Colonic mucosa (tissue), 4 donors: ENCODE results near the gene RALGPS1. TPM values are rescaled to one million over a fixed set of nuclear protein-coding genes. Genes with fewer than 3 reads are reported as not detected.

ENCODE experiments used
- DNase-seq: peaks from one replicate; pipeline ENCODE4 v3.0.0-alpha.2; 2020
- H3K27ac ChIP-seq: fragments of 200-600 bp; one replicate; pipeline ENCODE4 v1.8.0; 2021
- H3K27me3 ChIP-seq: fragments of 200-600 bp; one replicate; pipeline ENCODE4 v1.8.0; 2021
- H3K36me3 ChIP-seq: fragments of 200-600 bp; one replicate; pipeline ENCODE4 v1.8.0; 2021
- H3K4me1 ChIP-seq: fragments of 200-600 bp; one replicate; pipeline ENCODE4 v1.8.0; 2021; ENCODE audit warnings: mild to moderate bottlenecking
- H3K4me3 ChIP-seq: fragments of 200-600 bp; one replicate; pipeline ENCODE4 v1.8.0; 2021
- H3K9ac ChIP-seq, 2 donors: one replicate each; pipeline ENCODE4 v1.7.0; 2013; ENCODE audit warnings: control low read depth in 2 of 2, low read depth in 2 of 2, low read length in 2 of 2
- H3K9me3 ChIP-seq: fragments of 200-600 bp; one replicate; pipeline ENCODE4 v1.8.0; 2021
- intact Hi-C: fragments of 100-400 bp; cut with DNase I; formaldehyde crosslinking; loops from one replicate; pipeline ENCODE4 v1.14.1; 2022
- total RNA-seq, 2 donors: library from RNA; stranded (reverse); fragmentation: NEBNext Ultra II Directional in 1 of 2; extraction: Animal tissue kit (Norgen Biotek cat#: 25700) in 1 of 2; gene quantifications; one replicate each; pipeline ENCODE4 v1.2.1, GENCODE V29; 2021
- TF ChIP-seq, protein P1 (sequence below): fragments of 200-600 bp; IDR thresholded peaks from one replicate; pipeline ENCODE4 v1.8.0; 2022; ENCODE audit warnings: antibody characterized with exemption, mild to moderate bottlenecking
- donor health status: healthy.
- donor health status: DM: no; HTN: no; CAD: no.
- donor health status: DM: no; HTN: no; CAD: no.

RALGPS1 gene
- total RNA-seq, 2 donors from 2014 or later: 22.6 to 27.2 TPM

DNA sequence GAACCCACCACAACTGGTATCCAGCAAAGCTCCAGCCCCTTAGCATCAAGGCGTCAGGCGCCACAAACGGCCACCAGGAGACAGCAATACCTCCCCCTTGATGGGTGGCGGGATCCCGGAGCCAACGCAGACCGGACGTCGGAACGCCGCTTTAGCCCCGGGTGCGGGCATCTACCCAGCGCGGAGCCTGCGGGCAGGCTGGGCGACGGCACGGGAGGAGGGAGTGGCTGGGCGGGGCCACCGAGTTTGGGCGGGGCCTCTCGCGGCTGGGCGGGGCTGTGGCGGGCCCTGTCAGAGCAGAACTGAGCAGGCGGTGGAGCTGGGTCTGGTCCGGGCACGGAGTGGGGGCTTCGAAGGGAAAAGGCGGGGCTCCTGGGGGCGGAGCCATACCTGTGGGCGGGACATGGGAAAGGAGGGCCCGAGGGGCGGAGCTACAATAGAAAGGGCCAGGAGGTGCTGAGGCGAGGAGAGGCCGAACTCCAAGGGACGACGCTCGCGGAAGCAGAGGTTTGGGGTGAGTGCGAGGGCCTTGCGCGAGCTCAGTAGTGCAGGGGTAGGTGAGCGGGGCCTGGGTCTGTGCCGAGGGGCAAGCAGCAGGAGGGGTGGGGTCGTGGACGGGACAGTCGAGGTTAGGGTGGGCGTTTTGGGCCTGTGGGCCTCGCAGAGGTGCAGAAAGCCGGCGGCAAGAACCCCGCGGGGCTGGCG, 309.7 kb downstream of the RALGPS1 start:
- Histone ChIP-seq H3K9ac (peak overlapping the region in 1 of 2 donors; percentile 46), H3K27me3 (no peaks in the 10 kb centered on the region), H3K27ac (peak overlapping the region; percentile 51), H3K36me3 (no peaks in the 10 kb centered on the region), H3K9me3 (no peaks in the 10 kb centered on the region), H3K4me1 (peaks cover 3% of the 10 kb centered on the region), H3K4me3 (peak overlapping the region; percentile 45)
- DNase-seq: peak; percentile 93
- TF ChIP-seq, protein P1, sequence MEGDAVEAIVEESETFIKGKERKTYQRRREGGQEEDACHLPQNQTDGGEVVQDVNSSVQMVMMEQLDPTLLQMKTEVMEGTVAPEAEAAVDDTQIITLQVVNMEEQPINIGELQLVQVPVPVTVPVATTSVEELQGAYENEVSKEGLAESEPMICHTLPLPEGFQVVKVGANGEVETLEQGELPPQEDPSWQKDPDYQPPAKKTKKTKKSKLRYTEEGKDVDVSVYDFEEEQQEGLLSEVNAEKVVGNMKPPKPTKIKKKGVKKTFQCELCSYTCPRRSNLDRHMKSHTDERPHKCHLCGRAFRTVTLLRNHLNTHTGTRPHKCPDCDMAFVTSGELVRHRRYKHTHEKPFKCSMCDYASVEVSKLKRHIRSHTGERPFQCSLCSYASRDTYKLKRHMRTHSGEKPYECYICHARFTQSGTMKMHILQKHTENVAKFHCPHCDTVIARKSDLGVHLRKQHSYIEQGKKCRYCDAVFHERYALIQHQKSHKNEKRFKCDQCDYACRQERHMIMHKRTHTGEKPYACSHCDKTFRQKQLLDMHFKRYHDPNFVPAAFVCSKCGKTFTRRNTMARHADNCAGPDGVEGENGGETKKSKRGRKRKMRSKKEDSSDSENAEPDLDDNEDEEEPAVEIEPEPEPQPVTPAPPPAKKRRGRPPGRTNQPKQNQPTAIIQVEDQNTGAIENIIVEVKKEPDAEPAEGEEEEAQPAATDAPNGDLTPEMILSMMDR: no peak
- intact Hi-C loops: no loop called here

DNA sequence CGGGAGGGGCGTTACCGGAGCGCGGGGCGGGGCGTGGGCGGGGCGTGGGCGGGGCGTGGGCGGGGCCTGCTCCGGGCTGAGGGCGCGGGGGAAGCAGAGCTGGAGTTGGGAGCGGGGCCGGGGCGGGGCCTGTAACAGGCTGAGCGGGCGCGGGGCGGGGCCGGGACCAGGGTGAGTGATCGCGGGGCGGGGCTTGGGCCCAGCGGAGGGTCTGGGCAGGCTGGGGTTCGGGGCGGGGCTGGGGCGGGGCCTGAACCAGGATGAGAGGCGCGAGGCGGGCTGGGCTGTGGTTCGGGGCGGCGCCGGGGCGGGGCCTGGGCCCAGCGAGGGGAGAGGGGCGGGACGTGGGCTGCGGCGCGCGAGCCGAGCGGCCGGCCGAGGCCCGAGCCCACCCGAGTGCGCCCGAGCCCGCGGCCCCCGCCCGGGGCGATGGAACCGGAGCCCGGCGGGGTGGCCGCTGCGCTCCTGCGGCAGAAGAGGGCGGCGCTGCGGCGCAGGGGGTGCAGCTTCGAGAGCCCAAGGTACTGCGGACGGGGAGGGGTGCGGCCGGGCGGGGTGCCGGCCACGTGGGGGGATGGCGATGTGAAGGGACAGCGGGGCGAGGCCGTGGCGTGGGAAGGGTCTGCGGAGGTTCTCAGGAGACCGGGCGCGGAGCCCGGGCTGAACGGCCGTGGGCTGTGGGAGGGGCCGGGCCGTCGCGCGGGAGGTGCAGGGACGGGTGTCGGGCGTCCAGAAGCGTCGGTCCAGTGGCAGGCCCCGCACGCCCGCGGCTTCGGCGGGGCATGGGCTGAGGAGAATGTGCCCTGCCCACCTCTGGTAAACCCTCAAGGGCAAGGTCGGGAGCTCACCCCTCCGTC, 310.5 kb downstream of the RALGPS1 start:
- TF ChIP-seq, protein P1: no peak
- intact Hi-C loops: no loop called here
- peak; percentile 97 for DNase-seq
- Histone ChIP-seq H3K4me3 (peak overlapping the region; percentile 74), H3K27ac (peak overlapping the region; percentile 51), H3K9ac (peak overlapping the region in 1 of 2 donors; percentile 46), H3K9me3 (no peaks in the 10 kb centered on the region), H3K27me3 (no peaks in the 10 kb centered on the region), H3K4me1 (peaks cover 3% of the 10 kb centered on the region), H3K36me3 (no peaks in the 10 kb centered on the region)

DNA sequence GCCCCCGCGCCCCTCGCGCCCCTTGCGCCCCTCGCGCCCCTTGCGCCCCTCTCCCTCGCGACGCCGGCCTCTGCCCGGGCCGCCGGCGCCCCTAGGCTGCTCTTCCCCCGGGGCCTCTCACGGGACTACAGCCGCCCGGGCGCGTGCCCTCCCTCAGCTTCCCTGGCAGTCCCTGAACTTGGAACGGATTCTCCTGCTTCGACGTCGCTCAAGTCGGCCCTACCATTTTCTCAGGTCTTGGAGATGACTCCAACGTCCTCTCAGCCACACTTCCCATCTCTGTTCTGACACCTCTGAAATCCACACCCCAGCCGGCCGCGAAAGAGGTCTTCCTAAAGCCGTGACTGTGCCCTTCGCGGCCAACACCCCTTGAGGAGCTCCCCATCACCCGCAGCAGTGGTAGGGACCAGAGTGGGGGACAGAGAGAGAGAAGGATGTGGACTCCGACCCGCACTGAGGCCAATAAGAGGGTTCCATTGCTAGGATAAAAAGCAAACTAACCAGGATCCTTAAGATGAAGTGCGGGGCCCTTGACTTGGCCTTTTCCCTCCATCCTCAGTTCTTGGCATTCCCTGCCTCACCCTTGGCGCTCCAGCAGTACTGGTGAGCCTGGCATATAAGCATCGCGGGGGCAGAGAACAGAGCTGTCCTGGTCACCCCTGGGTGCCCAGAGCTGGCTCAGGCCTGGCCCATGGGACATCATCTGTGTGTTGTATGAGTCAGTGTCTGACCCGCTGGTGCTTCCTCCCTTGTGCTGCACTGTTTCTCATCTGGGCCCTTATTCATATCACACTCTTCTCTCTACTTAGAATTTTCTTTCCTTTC, 311.4 kb downstream of the RALGPS1 start:
- TF ChIP-seq, protein P1: no peak
- DNase-seq: no peak
- no peaks in the 10 kb centered on the region for H3K9me3 ChIP-seq
- H3K36me3 ChIP-seq: no peaks in the 10 kb centered on the region
- H3K27me3 ChIP-seq: no peaks in the 10 kb centered on the region
- H3K4me1 ChIP-seq: peaks cover 3% of the 10 kb centered on the region
- no peak overlapping the region for H3K27ac ChIP-seq
- peak overlapping the region in 1 of 2 donors; percentile 39 for H3K9ac ChIP-seq
- intact Hi-C loops: no loop called here
- peak overlapping the region; percentile 74 for H3K4me3 ChIP-seq

DNA sequence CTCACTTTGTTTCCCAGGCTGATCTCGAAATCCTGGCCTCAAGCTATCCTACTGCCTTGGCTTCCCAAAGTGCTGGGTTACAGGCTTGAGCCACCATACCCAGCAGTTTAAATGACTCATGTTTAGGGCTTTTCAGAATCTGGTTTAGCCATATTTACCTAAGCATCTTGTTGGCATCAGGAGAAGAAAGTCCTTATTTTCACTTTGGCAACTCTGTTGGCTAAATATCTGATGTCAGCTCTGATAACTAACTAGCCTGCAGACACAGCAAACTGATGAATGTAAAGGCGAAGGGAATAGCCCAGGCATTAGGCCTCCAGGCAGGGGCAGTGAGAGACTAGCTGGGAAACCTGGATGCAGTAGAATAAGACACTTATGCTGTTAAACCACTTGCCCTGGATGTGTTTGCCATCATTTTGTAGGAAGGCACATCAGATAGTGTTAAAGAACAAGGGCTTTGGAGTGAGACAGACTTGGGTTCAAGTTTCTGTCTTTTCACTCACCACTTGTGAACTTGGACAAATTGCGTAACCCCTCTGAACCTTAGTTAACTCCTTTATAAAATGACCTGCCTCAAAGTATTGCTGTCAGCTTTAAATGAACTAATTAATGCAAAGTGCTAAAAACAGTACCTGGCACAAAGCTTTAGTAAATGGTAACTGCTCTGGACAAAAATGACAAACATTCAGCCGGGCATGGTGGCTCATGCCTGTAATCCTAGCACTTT, 315.3 kb downstream of the RALGPS1 start:
- H3K4me1 ChIP-seq: peaks cover 3% of the 10 kb centered on the region
- H3K27ac ChIP-seq: no peak overlapping the region
- no peak for DNase-seq
- H3K9me3 ChIP-seq: no peaks in the 10 kb centered on the region
- no peak overlapping the region for H3K9ac ChIP-seq
- H3K36me3 ChIP-seq: no peaks in the 10 kb centered on the region
- intact Hi-C loops: no loop called here
- TF ChIP-seq, protein P1: no peak
- no peak overlapping the region for H3K4me3 ChIP-seq
- no peaks in the 10 kb centered on the region for H3K27me3 ChIP-seq
